GM23248 (cell line): ENCODE data around the gene CDC37. TPM values are rescaled to one million over a fixed set of nuclear protein-coding genes. Genes with fewer than 3 reads are reported as not detected.

ENCODE experiments used
- DNase-seq: peaks from one replicate; pipeline ENCODE4 v3.0.0-alpha.2; 2015
- H2AFZ ChIP-seq: fragments of 200-600 bp; sonication (generic); 2 replicates; pipeline ENCODE4 v1.6.1; 2016; ENCODE audit warnings: antibody characterized with exemption
- H3F3A ChIP-seq: fragments of 200-600 bp; sonication (generic); 2 replicates; pipeline ENCODE4 v1.6.1; 2016; ENCODE audit warnings: mild to moderate bottlenecking, antibody characterized with exemption, mixed run types; ENCODE audit not compliant: insufficient read depth
- H3K27ac ChIP-seq: fragments of 200-600 bp; sonication (generic); 2 replicates; pipeline ENCODE4 v1.5.1; 2016; ENCODE audit warnings: mild to moderate bottlenecking
- H3K27me3 ChIP-seq: fragments of 200-600 bp; sonication (generic); replicated peaks from 2 replicates; pipeline ENCODE4 v1.6.1; 2016; ENCODE audit warnings: mild to moderate bottlenecking; ENCODE audit not compliant: insufficient read depth
- H3K36me3 ChIP-seq: fragments of 200-600 bp; sonication (generic); 2 replicates; pipeline ENCODE4 v1.6.1; 2016; ENCODE audit warnings: low read depth, mild to moderate bottlenecking
- H3K4me1 ChIP-seq: fragments of 200-600 bp; sonication (generic); 2 replicates; pipeline ENCODE4 v1.6.1; 2016; ENCODE audit warnings: mild to moderate bottlenecking; ENCODE audit not compliant: insufficient read depth
- H3K4me2 ChIP-seq: fragments of 200-600 bp; sonication (generic); one replicate; pipeline ENCODE4 v1.6.1; 2016; ENCODE audit warnings: mild to moderate bottlenecking; ENCODE audit not compliant: unreplicated experiment
- H3K4me3 ChIP-seq: fragments of 200-600 bp; sonication (generic); 2 replicates; pipeline ENCODE4 v1.5.1; 2016; ENCODE audit warnings: mild to moderate bottlenecking
- H3K79me2 ChIP-seq: fragments of 200-600 bp; sonication (generic); 2 replicates; pipeline ENCODE4 v1.6.1; 2016; ENCODE audit warnings: mild to moderate bottlenecking; ENCODE audit not compliant: insufficient read depth
- H3K9ac ChIP-seq: fragments of 200-600 bp; sonication (generic); 2 replicates; pipeline ENCODE4 v1.6.1; 2016; ENCODE audit warnings: mild to moderate bottlenecking
- H3K9me2 ChIP-seq: fragments of 200-600 bp; sonication (generic); 2 replicates; pipeline ENCODE4 v1.6.1; 2016; ENCODE audit warnings: mixed run types, mild to moderate bottlenecking, moderate library complexity; ENCODE audit not compliant: insufficient read depth
- H3K9me3 ChIP-seq: fragments of 200-600 bp; sonication (generic); one replicate; pipeline ENCODE4 v1.6.1; 2017; ENCODE audit warnings: low read depth
- H4K20me1 ChIP-seq: fragments of 200-600 bp; sonication (generic); 2 replicates; pipeline ENCODE4 v1.6.0; 2016; ENCODE audit not compliant: insufficient read depth
- EZH2 ChIP-seq: fragments of 200-600 bp; sonication (generic); IDR thresholded peaks from 2 replicates; pipeline ENCODE4 v1.6.1; 2018; ENCODE audit warnings: antibody characterized with exemption, mild to moderate bottlenecking; ENCODE audit not compliant: insufficient read depth, poor library complexity, severe bottlenecking
- EZH2phosphoT487 ChIP-seq: fragments of 200-600 bp; sonication (generic); IDR thresholded peaks from 2 replicates; pipeline ENCODE4 v1.6.1; 2018; ENCODE audit warnings: antibody characterized with exemption, moderate library complexity, mild to moderate bottlenecking, low read depth; ENCODE audit not compliant: insufficient read depth
- WGBS, 2 experiments: methylation state at CpG; one replicate each; pipeline ENCODE4 v1.1.6; 2015 to 2017; ENCODE audit warnings: low lambda C conversion rate in 2 of 2, low coverage in 1 of 2; ENCODE audit errors: missing lambda C conversion rate in 2 of 2; 5-methylcytosine and 5-hydroxymethylcytosine counted together
- in situ Hi-C: fragments of 300-500 bp; cut with MboI; formaldehyde crosslinking; loops from 2 replicates; pipeline ENCODE4 v1.15.0; 2020
- polyA plus RNA-seq: library from polyadenylated mRNA; unstranded; fragments of >200 nt; fragmentation: Nextera tagmentation; extraction: Ambion mirVana; gene quantifications from 2 replicates; pipeline ENCODE4 v1.2.1, GENCODE V29; 2016
- total RNA-seq: library from RNA; depleted of rRNA; stranded (reverse); fragments of >200 nt; shearing (Covaris generic); gene quantifications from 2 replicates; pipeline ENCODE4 v1.2.3, GENCODE V29; 2014

The CDC37 gene
- total and polyA plus RNA-seq, 2 experiments from 2014 or later, result 291 to 301 TPM

- Histone ChIP-seq H3K27me3 (no peaks in the 10 kb centered on the region), H3K9ac (no peak overlapping the region), H2AFZ (peak overlapping the region; percentile 41; the same call in 1 of the 2 replicates), H3K4me2 (no peak overlapping the region), H4K20me1 (no peaks in the 10 kb centered on the region), H3K36me3 (no peaks in the 10 kb centered on the region), H3K4me1 (no peaks in the 10 kb centered on the region; the same call in 1 of the 2 replicates), H3K9me3 (no peaks in the 10 kb centered on the region), H3K4me3 (no peak overlapping the region), H3K9me2 (no peaks in the 10 kb centered on the region), H3K27ac (no peak overlapping the region), H3K79me2 (no peaks in the 10 kb centered on the region), H3F3A (no peaks in the 10 kb centered on the region)
- TF ChIP-seq EZH2 (no peak), EZH2phosphoT487 (no peak)
- in situ Hi-C loops, result no loop called here
- peak; percentile 37 for DNase-seq
- 69 to 71% methylated on average over 16 to 18 of the region's 18 CpGs for WGBS, 2 experiments
These were observed 5.4 kb upstream of the CDC37 start for GRCh38 chr19:10408511-10409283.

- Histone ChIP-seq H3K79me2 (peaks cover 12% of the 10 kb centered on the region), H3K9me2 (no peaks in the 10 kb centered on the region), H3K4me2 (no peak overlapping the region), H3K27me3 (no peaks in the 10 kb centered on the region), H3K9me3 (no peaks in the 10 kb centered on the region), H3F3A (no peaks in the 10 kb centered on the region), H4K20me1 (no peaks in the 10 kb centered on the region), H3K36me3 (no peaks in the 10 kb centered on the region), H3K4me1 (no peaks in the 10 kb centered on the region; the same call in 1 of the 2 replicates), H2AFZ (no peak overlapping the region), H3K27ac (no peak overlapping the region), H3K9ac (no peak overlapping the region), H3K4me3 (no peak overlapping the region)
- in situ Hi-C loops, result no loop called here
- TF ChIP-seq EZH2phosphoT487, result no peak
- no peak for TF ChIP-seq EZH2
- DNase-seq, result no peak
These were observed 3.8 kb upstream of the CDC37 start for GRCh38 chr19:10407096-10407495.

- H3K9me3 ChIP-seq, result no peaks in the 10 kb centered on the region
- H3K4me1 ChIP-seq, result peaks cover 7% of the 10 kb centered on the region
- no peaks in the 10 kb centered on the region for H3K27me3 ChIP-seq
- no peak overlapping the region for H3K4me2 ChIP-seq
- H2AFZ ChIP-seq, result no peak overlapping the region
- no peaks in the 10 kb centered on the region; the same call in 1 of the 2 replicates for H4K20me1 ChIP-seq
- TF ChIP-seq EZH2 (no peak), EZH2phosphoT487 (no peak)
- 84% methylated on average over 6 of the region's 6 CpGs for WGBS, 2 experiments
- H3K4me3 ChIP-seq, result no peak overlapping the region
- in situ Hi-C loops, result no loop called here
- no peak for DNase-seq
- H3K79me2 ChIP-seq, result peaks cover 22% of the 10 kb centered on the region
- H3K27ac ChIP-seq, result no peak overlapping the region
- H3K9ac ChIP-seq, result no peak overlapping the region
- no peaks in the 10 kb centered on the region for H3F3A ChIP-seq
- H3K9me2 ChIP-seq, result no peaks in the 10 kb centered on the region
- no peaks in the 10 kb centered on the region for H3K36me3 ChIP-seq
These were observed 2.8 kb upstream of the CDC37 start for GRCh38 chr19:10406191-10406590.

GRCh38 chr19:10404888-10405820 is 1.8 kb upstream of the CDC37 start:
- peak overlapping the region; percentile 98 for H3K4me2 ChIP-seq
- H4K20me1 ChIP-seq, result no peaks in the 10 kb centered on the region; the same call in 1 of the 2 replicates
- peak; percentile 46 for DNase-seq
- H3K27ac ChIP-seq, result no peak overlapping the region
- TF ChIP-seq EZH2phosphoT487 (no peak), EZH2 (no peak)
- WGBS, 2 experiments, result 9 to 10% methylated on average over 27 to 42 of the region's 43 CpGs
- peaks cover 32% of the 10 kb centered on the region for H3K79me2 ChIP-seq
- peak overlapping the region; percentile 95 for H3K9ac ChIP-seq
- H3K4me3 ChIP-seq, result peak overlapping the region; percentile 88
- H2AFZ ChIP-seq, result peak overlapping the region; percentile 93
- in situ Hi-C loops, result no loop called here
- no peaks in the 10 kb centered on the region for H3K9me2 ChIP-seq
- no peaks in the 10 kb centered on the region for H3K27me3 ChIP-seq
- no peaks in the 10 kb centered on the region for H3K9me3 ChIP-seq
- H3K4me1 ChIP-seq, result peaks cover 17% of the 10 kb centered on the region
- no peaks in the 10 kb centered on the region for H3K36me3 ChIP-seq
- H3F3A ChIP-seq, result no peaks in the 10 kb centered on the region
